Mucosa of descending colon (tissue), 3 donors: ENCODE measurements around the gene AKAP1. TPM values are rescaled to one million over a fixed set of nuclear protein-coding genes. Genes with fewer than 3 reads are reported as not detected.

Experiments
- ATAC-seq: fragments of 200-7000 bp; cut with Tn5 transposase; one replicate; pipeline ENCODE4 v1.9.1; 2020; ENCODE audit warnings: mild to moderate bottlenecking, moderate library complexity
- DNase-seq, 3 donors: peaks; one replicate each; pipeline ENCODE4 v3.0.0-alpha.2; 2020
- H3K36me3 ChIP-seq: fragments of 200-600 bp; one replicate; pipeline ENCODE4 v1.8.0; 2021; ENCODE audit warnings: low read depth, mild to moderate bottlenecking
- H3K4me1 ChIP-seq: fragments of 200-600 bp; one replicate; pipeline ENCODE4 v1.8.0; 2021; ENCODE audit warnings: low read depth, mild to moderate bottlenecking
- H3K4me3 ChIP-seq: fragments of 200-600 bp; one replicate; pipeline ENCODE4 v1.8.0; 2021; ENCODE audit warnings: mild to moderate bottlenecking
- H3K9me3 ChIP-seq: fragments of 200-600 bp; one replicate; pipeline ENCODE4 v1.8.0; 2021; ENCODE audit warnings: mild to moderate bottlenecking
- intact Hi-C, 2 donors: fragments of 100-400 bp; cut with DNase I in 1 of 2; cut with micrococcal nuclease in 1 of 2; formaldehyde crosslinking; loops; one replicate each; pipeline versions ENCODE4 v1.11.0 to v1.11.1; 2022; cut with DNase I, micrococcal nuclease
- total RNA-seq, 3 donors: library from RNA; stranded (reverse); fragmentation: NEBNext Ultra II Directional in 2 of 3; extraction: Animal tissue kit (Norgen Biotek cat#: 25700) in 2 of 3; gene quantifications; one replicate each; pipeline versions ENCODE4 v1.2.1 to v1.2.4, GENCODE V29; 2021 to 2023
- TF ChIP-seq, protein P1 (sequence below): fragments of 200-600 bp; IDR thresholded peaks from one replicate; pipeline ENCODE4 v1.8.0; 2022; ENCODE audit warnings: antibody characterized with exemption, mild to moderate bottlenecking
- donor health status: DM: no; HTN: no; CAD: no; lungs with moderate emphysema.
- donor health status: DM: no; HTN: no; CAD: no.
- donor health status: DM: no; HTN: yes; CAD: no.

The AKAP1 gene
- total RNA-seq, 3 donors from 2014 or later: 131 to 194 (median 155) TPM

DNA sequence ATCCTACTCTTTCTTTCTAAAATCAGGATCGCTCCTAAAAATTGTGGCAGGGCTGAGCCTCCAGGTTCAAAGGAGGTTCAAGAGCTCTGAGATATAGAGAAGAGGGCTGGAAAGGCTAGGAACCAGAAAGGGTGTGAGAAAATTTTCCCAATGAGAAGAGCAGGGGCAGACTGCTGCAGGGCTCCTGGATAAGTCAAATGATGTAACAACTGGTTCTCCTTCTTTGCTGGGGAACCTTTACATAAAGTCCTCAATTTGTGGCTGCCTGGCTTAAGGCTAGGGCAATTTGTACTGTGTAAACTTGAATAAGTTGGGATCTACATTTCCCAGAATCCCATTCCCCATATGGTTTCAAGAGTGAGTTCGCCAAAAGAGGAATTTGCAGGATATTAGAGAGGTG lies 16.3 kb upstream of the AKAP1 start:
- TF ChIP-seq, protein P1, sequence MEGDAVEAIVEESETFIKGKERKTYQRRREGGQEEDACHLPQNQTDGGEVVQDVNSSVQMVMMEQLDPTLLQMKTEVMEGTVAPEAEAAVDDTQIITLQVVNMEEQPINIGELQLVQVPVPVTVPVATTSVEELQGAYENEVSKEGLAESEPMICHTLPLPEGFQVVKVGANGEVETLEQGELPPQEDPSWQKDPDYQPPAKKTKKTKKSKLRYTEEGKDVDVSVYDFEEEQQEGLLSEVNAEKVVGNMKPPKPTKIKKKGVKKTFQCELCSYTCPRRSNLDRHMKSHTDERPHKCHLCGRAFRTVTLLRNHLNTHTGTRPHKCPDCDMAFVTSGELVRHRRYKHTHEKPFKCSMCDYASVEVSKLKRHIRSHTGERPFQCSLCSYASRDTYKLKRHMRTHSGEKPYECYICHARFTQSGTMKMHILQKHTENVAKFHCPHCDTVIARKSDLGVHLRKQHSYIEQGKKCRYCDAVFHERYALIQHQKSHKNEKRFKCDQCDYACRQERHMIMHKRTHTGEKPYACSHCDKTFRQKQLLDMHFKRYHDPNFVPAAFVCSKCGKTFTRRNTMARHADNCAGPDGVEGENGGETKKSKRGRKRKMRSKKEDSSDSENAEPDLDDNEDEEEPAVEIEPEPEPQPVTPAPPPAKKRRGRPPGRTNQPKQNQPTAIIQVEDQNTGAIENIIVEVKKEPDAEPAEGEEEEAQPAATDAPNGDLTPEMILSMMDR: no peak
- no peaks in the 10 kb centered on the region for H3K4me1 ChIP-seq

DNA sequence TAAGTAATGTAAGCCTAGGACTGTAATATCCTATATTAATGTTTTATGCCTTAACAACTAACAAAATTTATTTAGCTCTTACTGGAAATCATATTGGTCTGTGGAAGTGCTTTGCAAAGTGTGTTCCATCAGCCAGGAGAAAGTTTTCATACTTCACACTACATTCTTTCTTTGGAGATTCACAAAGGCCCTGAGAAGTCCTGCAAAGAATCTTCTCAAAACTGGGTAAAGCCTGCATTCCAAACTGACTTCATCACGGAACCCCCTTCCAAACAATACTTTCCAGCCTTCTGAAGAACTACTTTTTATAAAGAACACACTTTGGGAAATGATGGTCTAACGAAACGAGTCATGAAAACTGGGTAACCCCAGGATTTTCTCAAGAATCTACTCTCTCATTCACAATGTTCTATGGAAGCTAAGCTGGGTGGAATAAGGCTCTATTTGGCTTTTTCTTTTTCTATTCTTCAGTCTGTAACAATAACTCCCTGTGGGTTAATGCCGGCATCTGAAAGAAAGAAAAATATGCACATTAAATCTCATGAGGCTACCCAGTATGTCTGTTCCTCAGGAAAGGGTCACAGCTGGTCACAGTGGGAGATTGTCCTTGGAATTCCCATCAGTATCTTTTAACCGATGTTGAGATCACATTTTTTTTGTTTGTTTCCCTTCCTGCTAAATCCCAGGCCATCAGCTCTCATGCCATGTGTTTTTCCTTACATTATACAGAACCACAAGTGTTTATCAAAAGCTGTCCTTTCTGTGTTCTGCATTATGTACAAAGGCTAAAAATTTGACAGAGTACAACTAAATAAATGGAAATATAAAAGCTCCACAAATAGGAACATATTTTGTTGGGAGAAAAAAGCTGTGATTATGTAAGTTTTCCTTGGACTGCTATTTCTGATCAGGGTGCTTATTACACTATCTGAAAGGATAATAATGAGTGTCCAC lies 12.8 kb upstream of the AKAP1 start:
- no peaks in the 10 kb centered on the region for H3K4me1 ChIP-seq
- TF ChIP-seq, protein P1: no peak
- intact Hi-C loops: no loop called here
- ATAC-seq (no peak), DNase-seq (no peak)
- H3K4me3 ChIP-seq: no peak overlapping the region
- no peaks in the 10 kb centered on the region for H3K9me3 ChIP-seq
- no peaks in the 10 kb centered on the region for H3K36me3 ChIP-seq

More for the DNA sequence above, 16.3 kb upstream of the AKAP1 start:
- DNase-seq (no peak), ATAC-seq (no peak)
- Histone ChIP-seq H3K9me3 (no peaks in the 10 kb centered on the region), H3K4me3 (no peak overlapping the region), H3K36me3 (no peaks in the 10 kb centered on the region)
- intact Hi-C loops: no loop called here

DNA sequence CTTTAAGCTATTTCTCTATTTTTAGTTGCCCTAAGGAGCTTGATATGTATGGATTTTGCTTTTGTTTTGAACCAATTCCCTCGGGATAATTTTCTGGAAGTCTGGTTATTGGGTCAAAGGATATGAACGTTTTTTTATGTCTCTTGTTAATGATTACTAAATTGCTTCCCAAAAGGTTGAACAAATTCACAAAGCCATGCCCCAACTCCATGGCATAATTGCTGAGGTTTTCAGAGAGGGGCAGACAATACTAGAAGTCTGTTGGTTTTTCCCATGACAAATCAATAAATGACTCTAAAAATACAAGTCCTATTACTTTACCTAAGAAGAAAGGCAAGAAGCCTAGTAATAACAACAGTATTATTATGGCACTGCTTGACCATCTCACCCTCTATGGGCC lies 11.4 kb upstream of the AKAP1 start:
- TF ChIP-seq, protein P1: no peak
- DNase-seq (no peak), ATAC-seq (no peak)
- intact Hi-C loops: no loop called here
- no peaks in the 10 kb centered on the region for H3K36me3 ChIP-seq
- no peaks in the 10 kb centered on the region for H3K4me1 ChIP-seq
- H3K9me3 ChIP-seq: no peaks in the 10 kb centered on the region
- H3K4me3 ChIP-seq: no peak overlapping the region

DNA sequence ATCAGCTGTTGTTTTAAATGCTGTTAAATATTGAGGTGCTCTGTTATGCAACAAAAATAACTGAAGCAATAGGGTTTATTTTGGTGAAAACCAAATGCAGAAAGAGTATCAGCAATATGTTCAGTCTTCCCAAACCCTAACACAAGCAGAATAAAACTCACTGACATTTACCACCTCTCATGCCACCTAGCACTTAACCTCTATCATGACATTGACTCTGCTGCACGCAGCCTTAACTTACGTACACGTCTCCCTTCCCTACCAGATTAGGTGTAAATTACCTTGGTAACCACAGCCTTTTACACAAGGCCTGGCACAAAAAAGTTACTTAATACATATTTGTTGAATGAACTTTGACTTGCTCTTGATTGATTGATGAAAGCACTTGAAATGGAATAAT lies 9.9 kb upstream of the AKAP1 start:
- ATAC-seq (no peak), DNase-seq (no peak)
- H3K4me1 ChIP-seq: no peaks in the 10 kb centered on the region
- H3K4me3 ChIP-seq: no peak overlapping the region
- TF ChIP-seq, protein P1: no peak
- intact Hi-C loops: no loop called here
- no peaks in the 10 kb centered on the region for H3K9me3 ChIP-seq
- no peaks in the 10 kb centered on the region for H3K36me3 ChIP-seq

DNA sequence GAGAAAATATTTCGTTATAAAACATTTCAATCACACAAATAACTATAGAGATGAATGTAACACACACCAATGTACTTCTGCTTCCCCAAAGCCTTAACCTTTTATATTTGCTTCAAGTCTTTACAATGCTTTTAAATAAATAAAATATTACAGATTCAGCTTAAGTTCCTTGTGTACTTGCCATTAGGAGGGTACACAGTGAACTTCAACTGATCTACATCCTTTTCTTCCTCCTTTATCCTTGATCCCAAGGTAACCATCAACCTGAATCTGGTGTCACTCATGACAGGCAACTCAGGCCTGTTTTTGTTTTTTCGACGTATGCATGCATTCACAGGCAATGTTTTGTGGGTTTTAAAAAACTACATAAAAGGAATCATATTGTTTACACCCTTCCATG lies 9.3 kb upstream of the AKAP1 start:
- Histone ChIP-seq H3K9me3 (no peaks in the 10 kb centered on the region), H3K4me1 (no peaks in the 10 kb centered on the region)
- intact Hi-C loops: no loop called here

More for the DNA sequence above, 9.3 kb upstream of the AKAP1 start:
- no peaks in the 10 kb centered on the region for H3K36me3 ChIP-seq
- ATAC-seq (no peak), DNase-seq (no peak)
- H3K4me3 ChIP-seq: no peak overlapping the region
- TF ChIP-seq, protein P1: no peak
